Cardiac septum (tissue), 1 donor: Measurements from ENCODE around the gene GTF2A1. TPM values are rescaled to one million over a fixed set of nuclear protein-coding genes. Genes with fewer than 3 reads are reported as not detected.

ENCODE experiments used
- DNase-seq: peaks from one replicate; pipeline ENCODE4 v3.0.0-alpha.2; 2020; ENCODE audit warnings: low spot score
- intact Hi-C: fragments of 100-400 bp; cut with DNase I; formaldehyde crosslinking; loops from one replicate; pipeline ENCODE4 v1.14.0; 2022
- total RNA-seq: library from RNA; stranded (reverse); fragmentation: NEBNext Ultra II Directional; extraction: Animal tissue kit (Norgen Biotek cat#: 25700); gene quantifications from one replicate; pipeline ENCODE4 v1.2.1, GENCODE V29; 2021
- donor health status: DM: no; HTN: no; CAD: no.

The GTF2A1 gene
- total RNA-seq, 1 donor from 2014 or later, result 18.0 TPM

GRCh38 chr14:81153187-81153586 lies 67.6 kb downstream of the GTF2A1 start:
- DNase-seq, result no peak
- intact Hi-C loops, result no loop called here

- DNase-seq, result no peak
- intact Hi-C loops, result no loop called here
Observed at GRCh38 chr14:81148635-81149034, 72.1 kb downstream of the GTF2A1 start.

- no peak for DNase-seq
- intact Hi-C loops, result no loop called here
Observed at GRCh38 chr14:81147140-81147897, 73.4 kb downstream of the GTF2A1 start.

GRCh38 chr14:81144824-81145603 lies 75.7 kb downstream of the GTF2A1 start:
- intact Hi-C loops, result no loop called here
- no peak for DNase-seq

- DNase-seq, result no peak
- intact Hi-C loops, result no loop called here
Observed at GRCh38 chr14:81143793-81144192, 77.0 kb downstream of the GTF2A1 start.

GRCh38 chr14:81141426-81141825 lies 79.3 kb downstream of the GTF2A1 start:
- intact Hi-C loops, result no loop called here
- no peak for DNase-seq

GRCh38 chr14:81138429-81138828 lies 82.3 kb downstream of the GTF2A1 start:
- DNase-seq, result no peak
- intact Hi-C loops, result no loop called here

GRCh38 chr14:81137316-81137715 lies 83.4 kb downstream of the GTF2A1 start:
- intact Hi-C loops, result no loop called here
- no peak for DNase-seq

GRCh38 chr14:81133400-81133799 lies 87.4 kb downstream of the GTF2A1 start:
- DNase-seq, result no peak
- intact Hi-C loops, result no loop called here

- intact Hi-C loops, result no loop called here
- DNase-seq, result no peak
Observed at GRCh38 chr14:81132468-81132867, 88.3 kb downstream of the GTF2A1 start.

GRCh38 chr14:81129242-81129641 lies 91.5 kb downstream of the GTF2A1 start:
- DNase-seq, result no peak
- intact Hi-C loops, result no loop called here

GRCh38 chr14:81127785-81128184 lies 93.0 kb downstream of the GTF2A1 start:
- intact Hi-C loops, result no loop called here

GRCh38 chr14:81125536-81125935 lies 95.2 kb downstream of the GTF2A1 start:
- DNase-seq, result no peak
- intact Hi-C loops, result no loop called here

More at GRCh38 chr14:81127785-81128184, 93.0 kb downstream of the GTF2A1 start:
- DNase-seq, result no peak

Other genes starting within 250 kb of the GTF2A1 start
- gene STON2, start 179.4 kb upstream of the GTF2A1 start, total RNA-seq, result 5.7 TPM